H1 (cell line): ENCODE measurements around the gene SMARCA4. TPM values are rescaled to one million over a fixed set of nuclear protein-coding genes. Genes with fewer than 3 reads are reported as not detected.

Experiments
- CTCF ChIA-PET: fragments of 300-600 bp; sonication (Branson Sonifier 250); formaldehyde crosslinking; loops from one replicate; lab custom pipeline; 2021; ENCODE audit not compliant: partially characterized antibody; lab: Charles Lee
- POLR2A ChIA-PET: fragments of 300-600 bp; sonication (Branson Sonifier 250); formaldehyde crosslinking; loops from one replicate; lab custom pipeline; 2021; ENCODE audit warnings: inconsistent platforms; ENCODE audit not compliant: partially characterized antibody; lab: Charles Lee
- DNase-seq, 2 experiments: peaks; one replicate each; pipeline versions ENCODE4 v3.0.0 to v3.0.0-alpha.2; 2010 to 2022; ENCODE audit warnings: low spot score in 2 of 2, low read depth in 1 of 2, mixed read lengths in 1 of 2
- FAIRE-seq: peaks from 2 replicates; lab custom pipeline; 2011; peaks lifted over from hg19 to GRCh38; lab: Jason Lieb, UNC
- H2AFZ ChIP-seq: 2 replicates; pipeline ENCODE4 v1.8.1; 2012; ENCODE audit warnings: low read length, inconsistent platforms
- H2AK5ac ChIP-seq: 2 replicates; pipeline ENCODE4 v1.6.1; 2013; ENCODE audit warnings: low read depth, low read length
- H2BK120ac ChIP-seq: replicated peaks from 2 replicates; pipeline ENCODE3; 2013; ENCODE audit warnings: low read depth, low read length, inconsistent platforms
- H2BK12ac ChIP-seq: 2 replicates; pipeline ENCODE4 v1.6.1; 2013; ENCODE audit warnings: low read depth, low read length
- H2BK15ac ChIP-seq: 2 replicates; pipeline ENCODE4 v1.6.1; 2013; ENCODE audit warnings: low read length
- H2BK20ac ChIP-seq: 2 replicates; pipeline ENCODE4 v1.6.1; 2013; ENCODE audit warnings: low read length
- H2BK5ac ChIP-seq: 2 replicates; pipeline ENCODE4 v1.6.1; 2013; ENCODE audit warnings: low read depth, low read length
- H3K14ac ChIP-seq: 2 replicates; pipeline ENCODE4 v1.6.1; 2013; ENCODE audit warnings: inconsistent platforms; ENCODE audit not compliant: insufficient read length
- H3K18ac ChIP-seq: 2 replicates; pipeline ENCODE4 v1.6.1; 2013; ENCODE audit warnings: low read length; ENCODE audit errors: extremely low read depth
- H3K23ac ChIP-seq: 2 replicates; pipeline ENCODE4 v1.6.1; 2013; ENCODE audit warnings: inconsistent platforms; ENCODE audit not compliant: insufficient read length
- H3K23me2 ChIP-seq: 2 replicates; pipeline ENCODE4 v1.6.1; 2013; ENCODE audit warnings: low read depth, low read length
- H3K27ac ChIP-seq: 2 replicates; pipeline ENCODE4 v1.6.1; 2011; ENCODE audit warnings: low read depth, low read length, inconsistent platforms
- H3K27me3 ChIP-seq, 4 experiments: replicated peaks in 1 of 4; 1 replicate in 1 of 4; 2 replicates in 3 of 4; pipeline versions ENCODE4 v1.6.1 to v1.8.1; 2011 to 2013; ENCODE audit warnings: low read length in 3 of 4, mild to moderate bottlenecking in 3 of 4, inconsistent platforms in 2 of 4, mixed read lengths in 2 of 4, moderate library complexity in 1 of 4; ENCODE audit not compliant: control insufficient read depth in 3 of 4, insufficient read depth in 3 of 4; ENCODE audit errors: extremely low read depth in 1 of 4
- H3K36me3 ChIP-seq, 4 experiments: 2 replicates each; pipeline versions ENCODE4 v1.6.1 to v1.8.1; 2011 to 2013; ENCODE audit warnings: mild to moderate bottlenecking in 4 of 4, low read length in 3 of 4, moderate library complexity in 2 of 4, control low read depth in 1 of 4, inconsistent platforms in 1 of 4; ENCODE audit not compliant: insufficient read depth in 4 of 4, control insufficient read depth in 2 of 4
- H3K4ac ChIP-seq: replicated peaks from 2 replicates; pipeline ENCODE3; 2013; ENCODE audit warnings: low read length, low read depth, mixed read lengths, inconsistent platforms; ENCODE audit not compliant: insufficient read length
- H3K4me1 ChIP-seq, 4 experiments: replicated peaks in 1 of 4; 1 replicate in 1 of 4; 2 replicates in 3 of 4; pipeline versions ENCODE4 v1.6.1 to v1.8.1; 2011 to 2013; ENCODE audit warnings: low read length in 3 of 4, inconsistent platforms in 2 of 4, mixed read lengths in 1 of 4; ENCODE audit not compliant: insufficient read depth in 4 of 4, control insufficient read depth in 3 of 4
- H3K4me2 ChIP-seq, 2 experiments: 2 replicates each; pipeline versions ENCODE4 v1.6.1 to v1.8.1; 2011 to 2013; ENCODE audit warnings: low read depth in 2 of 2, low read length in 2 of 2, control low read depth in 1 of 2, inconsistent platforms in 1 of 2, mild to moderate bottlenecking in 1 of 2; ENCODE audit not compliant: insufficient read depth in 1 of 2
- H3K4me3 ChIP-seq, 4 experiments: fragments of 200-600, 300-600 bp in 1 of 4; sonication (generic), shearing (Covaris generic), sonication (Bioruptor Twin) in 1 of 4; 2 replicates each; pipeline versions ENCODE4 v1.5.1 to v1.8.1; 2011 to 2016; ENCODE audit warnings: low read length in 4 of 4, low read depth in 3 of 4, control low read depth in 2 of 4, inconsistent platforms in 2 of 4, mild to moderate bottlenecking in 2 of 4, mixed read lengths in 1 of 4, moderate library complexity in 1 of 4; ENCODE audit not compliant: insufficient read depth in 2 of 4; ENCODE audit errors: extremely low read depth in 1 of 4
- H3K56ac ChIP-seq: replicated peaks from 2 replicates; pipeline ENCODE3; 2013; ENCODE audit warnings: low read depth, mild to moderate bottlenecking, mixed read lengths, low read length, inconsistent platforms; ENCODE audit not compliant: insufficient read length
- H3K79me1 ChIP-seq: 2 replicates; pipeline ENCODE4 v1.6.1; 2013; ENCODE audit warnings: low read depth, low read length, control low read depth
- H3K79me2 ChIP-seq, 2 experiments: 2 replicates each; pipeline versions ENCODE4 v1.6.1 to v1.8.1; 2012 to 2013; ENCODE audit warnings: low read length in 2 of 2, mild to moderate bottlenecking in 2 of 2, inconsistent platforms in 1 of 2; ENCODE audit not compliant: insufficient read depth in 2 of 2, control insufficient read depth in 1 of 2
- H3K9ac ChIP-seq, 4 experiments: replicated peaks in 1 of 4; 1 replicate in 1 of 4; 2 replicates in 3 of 4; pipeline versions ENCODE4 v1.6.1 to v1.8.1; 2011 to 2013; ENCODE audit warnings: low read depth in 3 of 4, low read length in 3 of 4, control low read depth in 2 of 4, mild to moderate bottlenecking in 2 of 4, moderate library complexity in 2 of 4, inconsistent platforms in 1 of 4; ENCODE audit errors: extremely low read depth in 1 of 4
- H3K9me3 ChIP-seq, 2 experiments: 2 replicates each; pipeline versions ENCODE4 v1.6.1 to v1.8.1; 2012 to 2013; ENCODE audit warnings: mild to moderate bottlenecking in 2 of 2, moderate library complexity in 2 of 2, control low read depth in 1 of 2, inconsistent platforms in 1 of 2, low read depth in 1 of 2, low read length in 1 of 2, mixed read lengths in 1 of 2; ENCODE audit not compliant: insufficient read depth in 2 of 2
- H4K20me1 ChIP-seq, 2 experiments: replicated peaks in 1 of 2; 2 replicates each; pipeline versions ENCODE3 to v1.8.1; 2011 to 2013; ENCODE audit warnings: inconsistent platforms in 2 of 2, low read length in 2 of 2, mild to moderate bottlenecking in 1 of 2; ENCODE audit not compliant: insufficient read depth in 2 of 2, control insufficient read depth in 1 of 2
- H4K5ac ChIP-seq: 2 replicates; pipeline ENCODE4 v1.6.1; 2013; ENCODE audit warnings: low read length, low read depth, mixed read lengths, inconsistent platforms; ENCODE audit not compliant: insufficient read length
- H4K8ac ChIP-seq: 2 replicates; pipeline ENCODE4 v1.8.0; 2013; ENCODE audit warnings: mild to moderate bottlenecking, moderate library complexity, low read length, inconsistent platforms; ENCODE audit not compliant: insufficient read depth; ENCODE audit errors: extremely low read depth
- H4K91ac ChIP-seq: replicated peaks from 2 replicates; pipeline ENCODE3; 2013; ENCODE audit warnings: low read length, mixed read lengths, inconsistent platforms; ENCODE audit not compliant: insufficient read length
- JUND ChIP-seq: IDR thresholded peaks from 2 replicates; pipeline ENCODE4 v1.6.1; 2011; ENCODE audit warnings: mild to moderate bottlenecking, improper control_type of control experiment, low read length
- WGBS, 2 experiments: shearing (Covaris generic) in 1 of 2; methylation state at CpG; one replicate each; pipeline versions ENCODE4 v1.1.6 to v1.1.7; 2013 to 2015; ENCODE audit warnings: low lambda C conversion rate in 2 of 2, mixed read lengths in 2 of 2, inconsistent platforms in 1 of 2, low coverage in 1 of 2, missing lambda C conversion rate in 1 of 2; ENCODE audit not compliant: insufficient replicate concordance in 2 of 2, insufficient coverage in 1 of 2, insufficient read length in 1 of 2; ENCODE audit errors: extremely low coverage in 1 of 2, missing lambda C conversion rate in 1 of 2; 5-methylcytosine and 5-hydroxymethylcytosine counted together
- polyA plus RNA-seq, 7 experiments: library from polyadenylated mRNA; depleted of rRNA in 3 of 7; stranded (reverse) in 5 of 7; unstranded in 2 of 7; fragments of >200 nt in 5 of 7; fragments of 200-250 nt in 2 of 7; gene quantifications; 1 replicate in 5 of 7; 2 replicates in 1 of 7; 4 replicates in 1 of 7; pipeline versions ENCODE4 v1.2.1 to v1.2.3, GENCODE V29; 2011 to 2013; ENCODE audit warnings: missing spikeins in 2 of 7, mixed read lengths in 2 of 7
- total RNA-seq: library from RNA; stranded (reverse); fragmentation: NEBNext Ultra II Directional; extraction: Animal tissue kit (Norgen Biotek cat#: 25700); gene quantifications from 2 replicates; pipeline ENCODE4 v1.2.1, GENCODE V29; 2021

The SMARCA4 gene
- total and polyA plus RNA-seq, 2 of the 8 experiments (the other 6 are each of a cell fraction or from before 2014, with no cell fraction given): 86.4 to 263 TPM

DNA sequence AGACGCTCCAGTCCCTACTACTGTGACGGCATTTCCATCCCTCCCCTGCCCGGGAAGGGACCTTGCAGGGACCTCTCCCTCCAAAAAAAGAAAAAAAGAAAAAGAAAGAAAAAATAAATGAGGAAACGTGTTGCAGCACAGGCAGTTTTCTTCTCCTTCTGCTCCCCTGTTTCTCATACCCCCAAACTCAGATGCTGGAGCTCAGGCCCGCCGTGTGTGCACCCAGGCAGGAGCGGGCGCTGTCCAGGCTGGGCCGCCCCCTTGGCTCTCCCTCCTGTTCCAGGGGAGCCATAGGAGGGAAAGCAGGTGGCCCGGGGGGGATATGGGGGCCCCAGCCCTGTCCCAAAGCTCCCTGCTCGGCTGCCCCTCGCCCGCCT, 38.2 kb upstream of the SMARCA4 start:
- H3K23ac ChIP-seq: no peak overlapping the region
- 86% methylated on average over 12 of the region's 13 CpGs; no CpG with 5 or more reads in 1 of the 2 experiments for WGBS, 2 experiments
- CTCF ChIA-PET: interaction anchor here (0.5 to 1.6 kb wide), 6 partner anchors 13 to 847 kb away, joined by 3 to 4 read pairs (median 3); no protein-coding TSS in a partner anchor
- TF ChIP-seq JUND: no peak

More for the DNA sequence above, 38.2 kb upstream of the SMARCA4 start:
- Histone ChIP-seq H3K14ac (no peak overlapping the region), H4K20me1 (peaks cover 3 to 13% of the 10 kb centered on the region in 2 experiments), H3K18ac (no peak overlapping the region), H3K56ac (no peak overlapping the region), H2BK12ac (no peak overlapping the region), H2BK120ac (no peak overlapping the region), H3K79me2 (peaks cover 0 to under 1% of the 10 kb centered on the region in 2 experiments; a peak in 1 of 4 replicates), H2BK5ac (no peak overlapping the region), H4K5ac (no peak overlapping the region), H3K9me3 (no peaks in the 10 kb centered on the region), H3K4me2 (no peak overlapping the region), H3K27me3 (no peaks in the 10 kb centered on the region), H2BK15ac (no peak overlapping the region), H3K4me1 (peaks cover 0 to 2% (median under 1%) of the 10 kb centered on the region in 4 experiments; a peak in 4 of 7 replicates), H3K4me3 (no peak overlapping the region), H4K8ac (no peak overlapping the region), H2AFZ (no peak overlapping the region), H3K23me2 (peaks cover under 1% of the 10 kb centered on the region; the same call in 1 of the 2 replicates), H4K91ac (no peak overlapping the region), H2AK5ac (no peak overlapping the region), H2BK20ac (no peak overlapping the region), H3K79me1 (peaks cover 5% of the 10 kb centered on the region; the same call in 1 of the 2 replicates), H3K9ac (no peak overlapping the region), H3K4ac (no peak overlapping the region), H3K36me3 (peaks cover 2 to 48% (median 26%) of the 10 kb centered on the region in 4 experiments), H3K27ac (no peak overlapping the region)
- POLR2A ChIA-PET: interaction anchor here (1.1 to 1.9 kb wide), 7 partner anchors 9 to 53 kb away, joined by 3 to 6 read pairs (median 3); no protein-coding TSS in a partner anchor
- no peak for DNase-seq
- no peak for FAIRE-seq
